ENCODE results near the gene CYP19A1.

GRCh38 chr15:51323749-51324148, 14.6 kb downstream of the CYP19A1 start:
- TF ChIP-seq POLR2AphosphoS5 (IDR thresholded peaks at IDR 0.05; ENCODE audit: low read depth, low read length) = no peak
- no peak for TF ChIP-seq POLR2A (IDR thresholded peaks at IDR 0.05; ENCODE audit: low read depth, low read length)
- TF ChIP-seq SPI1 (IDR thresholded peaks at IDR 0.05; ENCODE audit: low read depth, low read length) = no peak
- TF ChIP-seq TAF1 (IDR thresholded peaks at IDR 0.05; ENCODE audit: low read depth, low read length) = no peak
- no peak for TF ChIP-seq POU2F2 (IDR thresholded peaks at IDR 0.05; ENCODE audit: low read depth, low read length)
